Measurements from ENCODE around the gene RNF19B. TPM values are rescaled to one million over a fixed set of nuclear protein-coding genes. Genes with fewer than 3 reads are reported as not detected.

The RNF19B gene
- total RNA-seq, 1 experiment from 2014 or later, result 10.3 TPM

GRCh38 chr1:32888677-32889420, 75.8 kb downstream of the RNF19B start:
- DNase-seq (ENCODE audit: low read depth), result no peak

GRCh38 chr1:32888134-32888533, 76.5 kb downstream of the RNF19B start:
- DNase-seq (ENCODE audit: low read depth), result no peak

GRCh38 chr1:32887623-32888022, 77.0 kb downstream of the RNF19B start:
- no peak for DNase-seq (ENCODE audit: low read depth)

GRCh38 chr1:32886828-32887414, 77.7 kb downstream of the RNF19B start:
- DNase-seq (ENCODE audit: low read depth), result no peak

Other genes starting within 250 kb of the RNF19B start
- gene YARS1, start 147.5 kb downstream of the RNF19B start, total RNA-seq (2014; rRNA removed; shearing (Covaris generic)), result 100 and 109 TPM in 2 replicates
- gene S100PBP, start 147.2 kb downstream of the RNF19B start, total RNA-seq (2014; rRNA removed; shearing (Covaris generic)), result 24.4 and 25.0 TPM in 2 replicates
- gene FNDC5, start 93.9 kb downstream of the RNF19B start, total RNA-seq (2014; rRNA removed; shearing (Covaris generic)), result 0.48 and 2.0 TPM in 2 replicates
- gene HPCA, start 78.3 kb downstream of the RNF19B start, total RNA-seq (2014; rRNA removed; shearing (Covaris generic)), result not detected in 2 replicates
- 110 and 148 TPM in 2 replicates for gene TMEM54, start 63.4 kb downstream of the RNF19B start, total RNA-seq (2014; rRNA removed; shearing (Covaris generic))
- 263 and 350 TPM in 2 replicates for gene AK2, start 72.1 kb upstream of the RNF19B start, total RNA-seq (2014; rRNA removed; shearing (Covaris generic))
- 9.4 TPM in 2 replicates for gene AZIN2, start 116.3 kb upstream of the RNF19B start, total RNA-seq (2014; rRNA removed; shearing (Covaris generic))
- 5.6 and 6.2 TPM in 2 replicates for gene TRIM62, start 217.2 kb upstream of the RNF19B start, total RNA-seq (2014; rRNA removed; shearing (Covaris generic))